HS-5 (cell line): ENCODE data around the gene IFT122.
"Not testable (repeated sequence)": the region's sequence is repeated elsewhere in the genome, so short reads cannot be mapped to it uniquely, and the experiment has no call there.

Experiments
- DNase-seq: peaks from one replicate; pipeline ENCODE4 v3.0.0-alpha.2; 2012; ENCODE audit warnings: low read depth

The IFT122 gene

GRCh38 chr3:129474984-129475804 is 35.2 kb downstream of the IFT122 start:
- DNase-seq: no peak

GRCh38 chr3:129475863-129476262 is 35.8 kb downstream of the IFT122 start:
- DNase-seq: no peak

- no peak for DNase-seq
These were observed 36.6 kb downstream of the IFT122 start for GRCh38 chr3:129476586-129476985.

GRCh38 chr3:129481225-129481765 is 41.3 kb downstream of the IFT122 start:
- not testable (repeated sequence) for DNase-seq

- no peak for DNase-seq
These were observed 41.8 kb downstream of the IFT122 start for GRCh38 chr3:129481766-129482332.

- no peak for DNase-seq
These were observed 42.7 kb downstream of the IFT122 start for GRCh38 chr3:129482721-129483120.

- no peak for DNase-seq
These were observed 43.8 kb downstream of the IFT122 start for GRCh38 chr3:129483870-129484269.

GRCh38 chr3:129485146-129485545 is 45.1 kb downstream of the IFT122 start:
- not testable (repeated sequence) for DNase-seq

- peak; percentile 97 for DNase-seq
These were observed 46.0 kb downstream of the IFT122 start for GRCh38 chr3:129485721-129486663.

- no peak for DNase-seq
These were observed 46.6 kb downstream of the IFT122 start for GRCh38 chr3:129486664-129487035.

GRCh38 chr3:129487183-129487867 is 47.3 kb downstream of the IFT122 start:
- DNase-seq: no peak

- DNase-seq: not testable (repeated sequence)
These were observed 47.9 kb downstream of the IFT122 start for GRCh38 chr3:129487868-129488335.

GRCh38 chr3:129489258-129489657 is 49.2 kb downstream of the IFT122 start:
- not testable (repeated sequence) for DNase-seq

GRCh38 chr3:129490273-129490675 is 50.2 kb downstream of the IFT122 start:
- peak; percentile 73 for DNase-seq

- DNase-seq: not testable (repeated sequence)
These were observed 51.1 kb downstream of the IFT122 start for GRCh38 chr3:129491077-129491476.

- DNase-seq: peak; percentile 39
These were observed 51.8 kb downstream of the IFT122 start for GRCh38 chr3:129491794-129492193.

- DNase-seq: no peak
These were observed 52.7 kb downstream of the IFT122 start for GRCh38 chr3:129492691-129493090.

GRCh38 chr3:129493206-129493605 is 53.2 kb downstream of the IFT122 start:
- no peak for DNase-seq

GRCh38 chr3:129494499-129494898 is 54.5 kb downstream of the IFT122 start:
- not testable (repeated sequence) for DNase-seq

GRCh38 chr3:129495006-129495639 is 55.1 kb downstream of the IFT122 start:
- peak; percentile 39 for DNase-seq

- DNase-seq: not testable (repeated sequence)
These were observed 57.9 kb downstream of the IFT122 start for GRCh38 chr3:129497876-129498275.
